Neural cell (in vitro differentiated cells): ENCODE measurements around the gene CNNM3. TPM values are rescaled to one million over a fixed set of nuclear protein-coding genes. Genes with fewer than 3 reads are reported as not detected.
"Not testable (repeated sequence)": the region's sequence is repeated elsewhere in the genome, so short reads cannot be mapped to it uniquely, and the experiment has no call there.

Experiments
- H2AFZ ChIP-seq: fragments of 200-600, 300-800 bp; sonication (generic), shearing (Covaris generic); 2 replicates; pipeline ENCODE4 v1.6.0; 2014; ENCODE audit warnings: low read depth, mild to moderate bottlenecking, antibody characterized with exemption, low read length, moderate library complexity
- H3F3A ChIP-seq: fragments of 200-600 bp; shearing (Covaris generic); 2 replicates; pipeline ENCODE4 v1.6.1; 2016; ENCODE audit warnings: mild to moderate bottlenecking, moderate library complexity, mixed read lengths, antibody characterized with exemption, low read length; ENCODE audit not compliant: insufficient read depth, poor library complexity, severe bottlenecking
- H3K27ac ChIP-seq: fragments of 200-600, 300-800 bp; sonication (generic), shearing (Covaris generic); 2 replicates; pipeline ENCODE4 v1.5.1; 2014; ENCODE audit warnings: mild to moderate bottlenecking, low read length, moderate library complexity
- H3K27me3 ChIP-seq: fragments of 300-800, 200-600 bp; sonication (generic), shearing (Covaris generic); 2 replicates; pipeline ENCODE4 v1.6.0; 2014; ENCODE audit warnings: mild to moderate bottlenecking, low read depth, low read length, moderate library complexity; ENCODE audit not compliant: insufficient read depth
- H3K36me3 ChIP-seq: fragments of 300-800, 200-600 bp; sonication (generic), shearing (Covaris generic); 2 replicates; pipeline ENCODE4 v1.5.1; 2014; ENCODE audit warnings: mild to moderate bottlenecking, antibody characterized with exemption, low read length, moderate library complexity; ENCODE audit not compliant: insufficient read depth
- H3K4me2 ChIP-seq: fragments of 300-800, 200-600 bp; sonication (generic), shearing (Covaris generic); 2 replicates; pipeline ENCODE4 v1.6.0; 2014; ENCODE audit warnings: mild to moderate bottlenecking, low read length
- H3K4me3 ChIP-seq: fragments of 300-800, 200-600 bp; sonication (generic), shearing (Covaris generic); 2 replicates; pipeline ENCODE4 v1.5.1; 2014; ENCODE audit warnings: mild to moderate bottlenecking, low read length, moderate library complexity
- H3K79me2 ChIP-seq: fragments of 200-600 bp; shearing (Covaris generic); replicated peaks from 2 replicates; pipeline ENCODE4 v1.6.0; 2014; ENCODE audit warnings: mild to moderate bottlenecking, low read length, moderate library complexity; ENCODE audit not compliant: insufficient read depth
- H3K9ac ChIP-seq: fragments of 300-800, 200-600 bp; sonication (generic), shearing (Covaris generic); 2 replicates; pipeline ENCODE4 v1.6.1; 2016; ENCODE audit warnings: mild to moderate bottlenecking, low read length, mixed read lengths
- H3K9me2 ChIP-seq: fragments of 200-600 bp; shearing (Covaris generic); 2 replicates; pipeline ENCODE4 v1.6.1; 2016; ENCODE audit warnings: mild to moderate bottlenecking, low read length, mixed read lengths; ENCODE audit not compliant: insufficient read depth
- H3K9me3 ChIP-seq: fragments of 200-600, 300-800 bp; sonication (generic), shearing (Covaris generic); 2 replicates; pipeline ENCODE4 v1.6.1; 2016; ENCODE audit warnings: mild to moderate bottlenecking, mixed run types, low read length, moderate library complexity, mixed read lengths
- H4K20me1 ChIP-seq: fragments of 200-600 bp; shearing (Covaris generic); 2 replicates; pipeline ENCODE4 v1.6.1; 2016; ENCODE audit warnings: mild to moderate bottlenecking, mixed run types; ENCODE audit not compliant: insufficient read depth
- CTCF ChIP-seq: fragments of 450-650 bp; IDR thresholded peaks from 2 replicates; pipeline ENCODE4 v1.5.1; 2014; ENCODE audit warnings: antibody characterized with exemption, mild to moderate bottlenecking, moderate library complexity; ENCODE audit not compliant: poor library complexity, severe bottlenecking
- EP300 ChIP-seq: fragments of 450-650 bp; conservative IDR thresholded peaks from 2 replicates; pipeline ENCODE4 v1.6.1; 2014; ENCODE audit warnings: antibody characterized with exemption, mild to moderate bottlenecking, moderate library complexity; ENCODE audit not compliant: poor library complexity, severe bottlenecking
- EZH2 ChIP-seq: fragments of 200-600, 300-800 bp; shearing (Covaris generic), sonication (generic); IDR thresholded peaks from 2 replicates; pipeline ENCODE4 v1.6.1; 2014; ENCODE audit warnings: antibody characterized with exemption, low read length, borderline replicate concordance, mild to moderate bottlenecking; ENCODE audit not compliant: insufficient read depth, poor library complexity, severe bottlenecking
- MXI1 ChIP-seq: fragments of 450-650 bp; conservative IDR thresholded peaks from 2 replicates; pipeline ENCODE4 v1.6.1; 2014; ENCODE audit warnings: antibody characterized with exemption, mild to moderate bottlenecking; ENCODE audit not compliant: poor library complexity, severe bottlenecking
- POLR2AphosphoS5 ChIP-seq: IDR thresholded peaks from 2 replicates; pipeline ENCODE4 v1.6.1; 2012
- RAD21 ChIP-seq: fragments of 450-650 bp; conservative IDR thresholded peaks from 2 replicates; pipeline ENCODE4 v1.6.1; 2014; ENCODE audit warnings: antibody characterized with exemption, mild to moderate bottlenecking, moderate library complexity
- REST ChIP-seq: IDR thresholded peaks from 2 replicates; pipeline ENCODE4 v1.6.1; 2012; ENCODE audit warnings: borderline replicate concordance
- SMC3 ChIP-seq: fragments of 450-650 bp; conservative IDR thresholded peaks from 2 replicates; pipeline ENCODE4 v1.6.1; 2014; ENCODE audit warnings: antibody characterized with exemption, mild to moderate bottlenecking, moderate library complexity; ENCODE audit not compliant: poor library complexity
- TAF1 ChIP-seq: IDR thresholded peaks from 2 replicates; pipeline ENCODE4 v1.6.1; 2012; ENCODE audit warnings: low read depth
- polyA plus RNA-seq: library from polyadenylated mRNA; depleted of rRNA; stranded (reverse); fragments of >200 nt; gene quantifications from 2 replicates; pipeline ENCODE4 v1.2.3, GENCODE V29; 2014

CNNM3 gene
- polyA plus RNA-seq, 1 donor from 2014 or later, result 9.6 TPM

GRCh38 chr2:96795076-96795475, 21.0 kb upstream of the CNNM3 start:
- no peaks in the 10 kb centered on the region for H4K20me1 ChIP-seq
- no peaks in the 10 kb centered on the region for H3K9me3 ChIP-seq
- H3F3A ChIP-seq, result no peaks in the 10 kb centered on the region
- TF ChIP-seq SMC3, result no peak
- TF ChIP-seq EZH2, result no peak
- no peak for TF ChIP-seq EP300
- no peak for TF ChIP-seq REST
- TF ChIP-seq POLR2AphosphoS5, result no peak
- TF ChIP-seq CTCF, result no peak
- TF ChIP-seq RAD21, result no peak
- no peak for TF ChIP-seq MXI1
- no peak overlapping the region for H3K27ac ChIP-seq
- H3K4me2 ChIP-seq, result no peak overlapping the region
- no peak overlapping the region for H3K4me3 ChIP-seq
- no peaks in the 10 kb centered on the region for H3K27me3 ChIP-seq
- H3K9ac ChIP-seq, result no peak overlapping the region
- H2AFZ ChIP-seq, result no peak overlapping the region
- no peaks in the 10 kb centered on the region for H3K79me2 ChIP-seq
- H3K9me2 ChIP-seq, result no peaks in the 10 kb centered on the region
- H3K36me3 ChIP-seq, result no peaks in the 10 kb centered on the region

DNA sequence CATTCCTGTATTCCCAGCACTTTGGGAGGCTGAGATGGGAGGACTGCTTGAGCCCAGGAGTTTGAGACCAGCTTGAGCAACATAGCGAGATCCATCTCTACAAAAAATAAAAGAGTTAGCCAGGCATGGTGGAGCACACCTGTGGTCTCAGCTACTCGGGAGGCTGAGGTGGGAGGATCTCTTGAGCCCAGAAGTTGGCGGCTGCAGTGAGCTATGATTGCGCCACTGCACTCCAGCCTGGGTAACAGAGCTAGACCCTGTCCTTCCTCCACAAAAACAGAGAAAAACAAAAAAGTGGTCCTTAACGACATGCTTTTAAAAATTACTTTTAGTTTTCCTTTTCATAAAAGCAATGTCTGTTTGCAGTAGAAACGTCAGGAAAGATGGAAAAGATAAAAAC, 19.6 kb upstream of the CNNM3 start:
- H2AFZ ChIP-seq, H3K9me2 ChIP-seq, H3F3A ChIP-seq, H3K4me3 ChIP-seq, H3K9ac ChIP-seq, H3K79me2 ChIP-seq, H3K27ac ChIP-seq, H4K20me1 ChIP-seq, H3K36me3 ChIP-seq, H3K9me3 ChIP-seq, H3K4me2 ChIP-seq, H3K27me3 ChIP-seq: not testable (repeated sequence)

DNA sequence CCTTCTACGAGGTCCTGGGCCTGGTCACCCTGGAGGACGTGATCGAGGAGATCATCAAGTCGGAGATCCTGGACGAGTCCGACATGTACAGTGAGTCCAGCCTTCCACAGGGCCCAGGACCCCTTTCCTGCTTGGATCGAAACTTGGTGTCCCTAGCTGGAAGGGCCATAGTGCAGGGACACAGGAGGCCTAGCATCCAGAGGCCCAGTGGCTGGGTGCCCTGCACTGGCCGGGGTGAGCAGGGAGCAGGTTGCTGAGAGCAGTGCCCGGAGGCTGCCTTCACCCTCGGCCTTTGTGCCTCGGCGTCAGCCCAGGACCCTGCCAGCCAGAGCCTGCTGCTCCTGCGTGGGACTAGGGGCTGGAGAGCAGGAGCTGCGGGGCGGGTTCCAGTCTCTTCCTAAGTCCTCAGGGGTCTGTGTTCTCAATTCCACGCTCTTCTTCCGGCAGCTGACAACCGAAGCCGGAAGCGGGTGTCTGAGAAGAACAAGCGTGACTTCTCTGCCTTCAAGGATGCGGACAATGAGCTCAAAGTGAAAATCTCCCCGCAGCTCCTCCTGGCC, 18.9 kb upstream of the CNNM3 start:
- H3K9ac ChIP-seq, result no peak overlapping the region
- no peak overlapping the region for H3K27ac ChIP-seq
- H3K36me3 ChIP-seq, result no peaks in the 10 kb centered on the region
- no peak overlapping the region for H3K4me2 ChIP-seq
- no peaks in the 10 kb centered on the region for H3F3A ChIP-seq
- TF ChIP-seq CTCF, result no peak
- no peak for TF ChIP-seq SMC3
- no peak for TF ChIP-seq TAF1
- no peak for TF ChIP-seq EZH2
- no peak for TF ChIP-seq MXI1
- no peaks in the 10 kb centered on the region for H4K20me1 ChIP-seq
- H3K9me2 ChIP-seq, result no peaks in the 10 kb centered on the region
- H3K4me3 ChIP-seq, result no peak overlapping the region
- H3K9me3 ChIP-seq, result no peaks in the 10 kb centered on the region
- no peaks in the 10 kb centered on the region for H3K27me3 ChIP-seq
- H2AFZ ChIP-seq, result no peak overlapping the region
- H3K79me2 ChIP-seq, result no peaks in the 10 kb centered on the region
